OCI-M2 (cell line): ENCODE data around the gene SLC33A1.
"Not testable (repeated sequence)": the region's sequence is repeated elsewhere in the genome, so short reads cannot be mapped to it uniquely, and the experiment has no call there.

Experiments
- DNase-seq: peaks from one replicate; lab custom pipeline; 2025; ENCODE audit not compliant: unreplicated experiment; lab: John Stamatoyannopoulos, UW

Gene SLC33A1

GRCh38 chr3:155862290-155862982 lies 8.2 kb upstream of the SLC33A1 start:
- DNase-seq = not testable (repeated sequence)

GRCh38 chr3:155861476-155862183 lies 7.4 kb upstream of the SLC33A1 start:
- DNase-seq = no peak

GRCh38 chr3:155860424-155860823 lies 6.2 kb upstream of the SLC33A1 start:
- DNase-seq = not testable (repeated sequence)

GRCh38 chr3:155859859-155860258 lies 5.6 kb upstream of the SLC33A1 start:
- DNase-seq = no peak

GRCh38 chr3:155853214-155854140 lies 750 bp downstream of the SLC33A1 start:
- DNase-seq = no peak

- DNase-seq = no peak
These were observed 1.9 kb downstream of the SLC33A1 start for GRCh38 chr3:155852341-155852740.

- DNase-seq = not testable (repeated sequence)
These were observed 4.8 kb downstream of the SLC33A1 start for GRCh38 chr3:155849404-155849803.

- DNase-seq = no peak
These were observed 6.2 kb downstream of the SLC33A1 start for GRCh38 chr3:155847993-155848392.

GRCh38 chr3:155846119-155846518 lies 8.1 kb downstream of the SLC33A1 start:
- DNase-seq = no peak

- no peak for DNase-seq
These were observed 10.7 kb downstream of the SLC33A1 start for GRCh38 chr3:155843569-155843968.

GRCh38 chr3:155835341-155836071 lies 18.7 kb downstream of the SLC33A1 start:
- DNase-seq = no peak

GRCh38 chr3:155828490-155829098 lies 25.6 kb downstream of the SLC33A1 start:
- DNase-seq = not testable (repeated sequence)

GRCh38 chr3:155815030-155815545 lies 39.1 kb downstream of the SLC33A1 start:
- no peak for DNase-seq

GRCh38 chr3:155813224-155813623 lies 41.0 kb downstream of the SLC33A1 start:
- not testable (repeated sequence) for DNase-seq

- no peak for DNase-seq
These were observed 45.0 kb downstream of the SLC33A1 start for GRCh38 chr3:155809181-155809580.

- no peak for DNase-seq
These were observed 46.4 kb downstream of the SLC33A1 start for GRCh38 chr3:155807823-155808222.

GRCh38 chr3:155805802-155806618 lies 48.2 kb downstream of the SLC33A1 start, which contains the start of gene C3orf33:
TSS of gene C3orf33 (minus strand) at chr3:155806278. CDS start at chr3:155806252, 26 bp downstream.
- DNase-seq = no peak

- DNase-seq = no peak
These were observed 48.9 kb downstream of the SLC33A1 start for GRCh38 chr3:155805204-155805801.

- DNase-seq = no peak
These were observed 49.9 kb downstream of the SLC33A1 start for GRCh38 chr3:155804323-155804722.
